Measurements from ENCODE around the gene SEC23A.

Gene SEC23A

DNA sequence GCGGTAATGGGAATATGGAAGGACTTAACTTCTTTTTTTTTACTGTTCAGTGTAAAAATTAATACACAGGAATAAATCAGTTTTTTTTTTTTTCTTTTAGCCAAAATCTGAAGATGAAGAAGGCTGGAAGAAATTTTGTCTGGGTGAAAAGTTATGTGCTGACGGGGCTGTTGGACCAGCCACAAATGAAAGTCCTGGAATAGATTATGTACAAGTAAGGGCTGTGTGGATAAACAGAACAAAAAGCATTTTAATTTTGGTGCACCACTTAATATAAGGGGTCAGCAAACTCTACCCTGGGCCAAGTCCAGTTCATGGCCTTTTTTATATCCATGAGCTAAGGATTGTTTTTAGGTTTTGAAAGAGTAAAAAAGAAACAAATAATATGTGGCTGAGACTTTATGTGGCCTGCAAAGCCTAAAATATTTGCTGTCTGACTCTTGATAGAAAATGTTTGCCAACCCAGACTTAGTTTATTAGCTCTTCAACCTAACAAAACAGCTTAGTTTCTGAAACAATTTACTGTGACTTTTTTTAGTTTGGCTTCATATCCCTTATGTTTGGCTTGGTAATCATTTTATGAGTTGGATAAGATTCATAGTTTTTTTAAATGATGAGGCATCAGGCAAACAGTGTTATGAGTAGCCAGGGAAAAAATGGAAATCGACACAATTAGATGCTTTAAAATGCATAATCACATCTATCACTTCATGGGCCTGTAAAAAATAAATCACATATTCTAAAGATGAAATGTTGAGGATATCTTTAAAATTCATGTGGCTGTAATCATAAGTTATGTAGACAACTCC, 19.5 kb upstream of the SEC23A start:
- no peak for DNase-seq (ENCODE audit: low read depth, low spot score)
- TF ChIP-seq, protein P1, sequence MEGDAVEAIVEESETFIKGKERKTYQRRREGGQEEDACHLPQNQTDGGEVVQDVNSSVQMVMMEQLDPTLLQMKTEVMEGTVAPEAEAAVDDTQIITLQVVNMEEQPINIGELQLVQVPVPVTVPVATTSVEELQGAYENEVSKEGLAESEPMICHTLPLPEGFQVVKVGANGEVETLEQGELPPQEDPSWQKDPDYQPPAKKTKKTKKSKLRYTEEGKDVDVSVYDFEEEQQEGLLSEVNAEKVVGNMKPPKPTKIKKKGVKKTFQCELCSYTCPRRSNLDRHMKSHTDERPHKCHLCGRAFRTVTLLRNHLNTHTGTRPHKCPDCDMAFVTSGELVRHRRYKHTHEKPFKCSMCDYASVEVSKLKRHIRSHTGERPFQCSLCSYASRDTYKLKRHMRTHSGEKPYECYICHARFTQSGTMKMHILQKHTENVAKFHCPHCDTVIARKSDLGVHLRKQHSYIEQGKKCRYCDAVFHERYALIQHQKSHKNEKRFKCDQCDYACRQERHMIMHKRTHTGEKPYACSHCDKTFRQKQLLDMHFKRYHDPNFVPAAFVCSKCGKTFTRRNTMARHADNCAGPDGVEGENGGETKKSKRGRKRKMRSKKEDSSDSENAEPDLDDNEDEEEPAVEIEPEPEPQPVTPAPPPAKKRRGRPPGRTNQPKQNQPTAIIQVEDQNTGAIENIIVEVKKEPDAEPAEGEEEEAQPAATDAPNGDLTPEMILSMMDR (IDR thresholded peaks at IDR 0.05; ENCODE audit: insufficient read depth, low read length, missing control alignments) = no peak
- no peak overlapping the region for H3K4me3 ChIP-seq (ENCODE audit: low read depth, low read length)
- ChIA-PET POLR2A (no interaction called here), CTCF (interaction anchor here (1.1 kb wide), 1 partner anchor 9 kb away, joined by 3 read pairs; no protein-coding TSS in a partner anchor)

DNA sequence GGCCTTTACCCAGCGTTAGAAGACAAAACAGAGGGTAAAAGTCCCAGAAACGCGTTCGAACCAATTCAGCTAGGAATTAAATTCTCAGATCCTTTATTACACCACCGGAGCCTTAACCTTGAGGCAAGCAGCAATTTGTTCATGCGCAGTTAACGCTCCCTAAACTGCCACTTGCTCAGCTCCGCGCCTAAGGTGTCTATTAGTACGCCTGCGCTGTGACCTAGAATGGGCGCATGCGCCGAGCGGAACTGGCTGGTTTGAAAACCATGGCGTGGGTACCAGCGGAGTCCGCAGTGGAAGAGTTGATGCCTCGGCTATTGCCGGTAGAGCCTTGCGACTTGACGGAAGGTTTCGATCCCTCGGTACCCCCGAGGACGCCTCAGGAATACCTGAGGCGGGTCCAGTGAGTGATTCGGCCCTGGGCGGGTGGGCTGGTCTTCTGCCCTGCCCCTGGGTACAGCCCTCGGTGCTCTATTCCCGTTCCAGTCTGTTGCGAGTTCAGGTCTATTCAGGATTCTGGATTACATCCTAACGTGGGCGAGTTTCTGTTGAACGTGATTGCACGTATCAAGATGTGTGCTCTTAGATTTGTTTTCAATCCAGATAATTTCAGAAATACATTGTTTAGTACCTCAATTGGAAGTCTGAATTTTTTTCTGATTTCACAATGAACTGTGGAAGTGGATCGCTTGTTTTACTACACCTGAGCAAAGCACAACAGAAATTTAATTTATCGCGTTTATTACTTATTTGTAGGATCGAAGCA, 11.2 kb upstream of the SEC23A start, which contains the start of gene GEMIN2:
Gene GEMIN2 (plus strand): TSS at position 251 of the 766 bp plus-strand sequence. CDS start 16 bp downstream, at position 267.
- ChIA-PET CTCF (interaction anchor here (1.4 to 2.7 kb wide), 4 partner anchors 10 to 312 kb away, joined by 7 to 20 read pairs (median 10); partner anchors contain the start of gene SEC23A), POLR2A (interaction anchor here (0.7 to 1.3 kb wide), 5 partner anchors 11 to 153 kb away, joined by 3 to 14 read pairs (median 3); partner anchors contain the start of genes SEC23A and TRAPPC6B)
- TF ChIP-seq, protein P1 (IDR thresholded peaks at IDR 0.05; ENCODE audit: insufficient read depth, low read length, missing control alignments) = no peak
- peak within 1 kb of the TSS; percentile 86 for H3K4me3 ChIP-seq (ENCODE audit: low read depth, low read length)
- DNase-seq (ENCODE audit: low read depth, low spot score) = peak; percentile 54

- H3K4me3 ChIP-seq (ENCODE audit: low read depth, low read length) = peak overlapping the region; percentile 86
- TF ChIP-seq, protein P1 (IDR thresholded peaks at IDR 0.05; ENCODE audit: insufficient read depth, low read length, missing control alignments) = no peak
- ChIA-PET CTCF (interaction anchor here (1.4 to 2.7 kb wide), 4 partner anchors 10 to 313 kb away, joined by 7 to 20 read pairs (median 10); partner anchors contain the start of gene SEC23A), POLR2A (interaction anchor here (0.7 to 1.3 kb wide), 5 partner anchors 11 to 154 kb away, joined by 3 to 14 read pairs (median 3); partner anchors contain the start of genes SEC23A and TRAPPC6B)
- DNase-seq (ENCODE audit: low read depth, low spot score) = no peak
Observed at GRCh38 chr14:39113685-39114072, 10.6 kb upstream of the SEC23A start.

- TF ChIP-seq, protein P1 (IDR thresholded peaks at IDR 0.05; ENCODE audit: insufficient read depth, low read length, missing control alignments) = no peak
- POLR2A ChIA-PET = interaction anchor here (0.6 kb wide), 1 partner anchor 322 kb away, joined by 3 read pairs; the partner anchor contains the start of gene FBXO33
- no peak overlapping the region for H3K4me3 ChIP-seq (ENCODE audit: low read depth, low read length)
- no peak for DNase-seq (ENCODE audit: low read depth, low spot score)
- CTCF ChIA-PET = interaction anchor here (0.6 to 2.1 kb wide), 5 partner anchors 40 to 318 kb away, joined by 3 to 13 read pairs (median 4); no protein-coding TSS in a partner anchor
Observed at GRCh38 chr14:39109893-39110715, 7.1 kb upstream of the SEC23A start.

DNA sequence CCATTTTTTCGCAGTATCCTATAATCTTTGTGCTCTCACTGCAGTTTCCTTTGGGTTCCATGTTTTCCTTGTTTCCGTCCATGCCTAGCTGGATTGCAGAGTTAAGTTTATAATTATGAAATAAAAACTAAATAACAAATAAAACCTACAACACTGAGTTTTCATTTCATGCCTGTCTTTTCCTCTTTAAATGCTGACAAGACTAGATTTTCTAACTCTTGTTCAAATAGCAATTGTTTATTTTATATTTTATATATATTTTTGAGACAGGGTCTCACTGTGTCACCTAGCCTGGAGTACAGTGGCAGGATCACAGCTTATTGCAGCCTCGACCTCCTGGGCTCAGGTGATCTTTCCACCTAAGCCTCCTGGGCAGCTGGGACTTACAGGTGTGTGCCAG, 5.8 kb upstream of the SEC23A start:
- CTCF ChIA-PET = interaction anchor here (0.8 to 2.1 kb wide), 7 partner anchors 11 to 322 kb away, joined by 3 to 13 read pairs (median 3); no protein-coding TSS in a partner anchor
- DNase-seq (ENCODE audit: low read depth, low spot score) = no peak
- TF ChIP-seq, protein P1 (IDR thresholded peaks at IDR 0.05; ENCODE audit: insufficient read depth, low read length, missing control alignments) = no peak
- POLR2A ChIA-PET = no interaction called here
- H3K4me3 ChIP-seq (ENCODE audit: low read depth, low read length) = no peak overlapping the region

Data from AG04449 (cell line).